Right lobe of liver (tissue), 6 donors: ENCODE measurements around the gene BCKDK. TPM values are rescaled to one million over a fixed set of nuclear protein-coding genes. Genes with fewer than 3 reads are reported as not detected.
A peak's percentile ranks its signal among the peaks of the same experiment; 100 is the strongest.

Source experiments
- ATAC-seq, 4 donors: fragments of 200-7000 bp; cut with Tn5 transposase; one replicate each; pipeline ENCODE4 v1.9.1; 2020; ENCODE audit warnings: mild to moderate bottlenecking in 4 of 4, moderate library complexity in 4 of 4
- DNase-seq, 3 donors: peaks; one replicate each; pipeline ENCODE4 v3.0.0-alpha.2; 2020
- H3K27ac ChIP-seq, 3 donors: fragments of 200-600 bp; one replicate each; pipeline ENCODE4 v1.8.0; 2022
- H3K27me3 ChIP-seq, 2 donors: fragments of 200-600 bp; one replicate each; pipeline ENCODE4 v1.8.0; 2022
- H3K36me3 ChIP-seq, 4 donors: fragments of 200-600 bp; sonication (generic) in 1 of 4; one replicate each; pipeline versions ENCODE4 v1.5.1 to v1.8.0; 2017 to 2022; ENCODE audit warnings: control low read depth in 1 of 4
- H3K4me1 ChIP-seq, 4 donors: fragments of 200-600 bp; sonication (generic) in 1 of 4; one replicate each; pipeline versions ENCODE4 v1.5.1 to v1.8.0; 2017 to 2022; ENCODE audit warnings: control low read depth in 1 of 4
- H3K4me3 ChIP-seq, 3 donors: fragments of 200-600 bp; one replicate each; pipeline ENCODE4 v1.8.0; 2022
- H3K9me3 ChIP-seq, 4 donors: fragments of 200-600 bp; sonication (generic) in 1 of 4; one replicate each; pipeline versions ENCODE4 v1.5.1 to v1.8.0; 2017 to 2022; ENCODE audit warnings: control low read depth in 1 of 4
- POLR2A ChIP-seq: fragments of 450-650 bp; IDR thresholded peaks from one replicate; pipeline ENCODE4 v1.6.1; 2017; ENCODE audit warnings: antibody characterized with exemption, mild to moderate bottlenecking
- WGBS: methylation state at CpG from one replicate; pipeline ENCODE4 v1.1.6; 2018; ENCODE audit warnings: low coverage, low lambda C conversion rate; ENCODE audit not compliant: insufficient coverage; ENCODE audit errors: missing lambda C conversion rate; 5-methylcytosine and 5-hydroxymethylcytosine counted together
- intact Hi-C, 2 donors: fragments of 100-400 bp; cut with DNase I; formaldehyde crosslinking; loops; one replicate each; pipeline versions ENCODE4 v1.11.2 to v1.14.1; 2022
- total RNA-seq, 6 experiments: library from RNA; depleted of rRNA in 2 of 6; stranded (reverse); fragments of >200 nt in 2 of 6; fragmentation: NEBNext Ultra II Directional in 3 of 6; extraction: Animal tissue kit (Norgen Biotek cat#: 25700) in 3 of 6; gene quantifications; one replicate each; pipeline versions ENCODE4 v1.1.0 to v1.2.4, GENCODE V29; 2016 to 2023
- TF ChIP-seq, protein P1 (sequence below), 4 donors: fragments of 200-600 bp in 3 of 4; fragments of 450-650 bp in 1 of 4; IDR thresholded peaks; one replicate each; pipeline versions ENCODE4 v1.5.1 to v1.8.0; 2016 to 2022; ENCODE audit warnings: antibody characterized with exemption in 4 of 4, mild to moderate bottlenecking in 2 of 4
- donor health status: DM: no; HTN: yes; CAD: no.
- donor health status: DM: no; HTN: no; CAD: no.
- donor health status: DM: no; HTN: no; CAD: no.
- donor health status: DM: no; HTN: yes; CAD: no.
- donor health status: DM: no; HTN: yes; CAD: no.

BCKDK gene
- total RNA-seq, 6 experiments from 2014 or later: 34.8 to 61.5 (median 41.8) TPM

DNA sequence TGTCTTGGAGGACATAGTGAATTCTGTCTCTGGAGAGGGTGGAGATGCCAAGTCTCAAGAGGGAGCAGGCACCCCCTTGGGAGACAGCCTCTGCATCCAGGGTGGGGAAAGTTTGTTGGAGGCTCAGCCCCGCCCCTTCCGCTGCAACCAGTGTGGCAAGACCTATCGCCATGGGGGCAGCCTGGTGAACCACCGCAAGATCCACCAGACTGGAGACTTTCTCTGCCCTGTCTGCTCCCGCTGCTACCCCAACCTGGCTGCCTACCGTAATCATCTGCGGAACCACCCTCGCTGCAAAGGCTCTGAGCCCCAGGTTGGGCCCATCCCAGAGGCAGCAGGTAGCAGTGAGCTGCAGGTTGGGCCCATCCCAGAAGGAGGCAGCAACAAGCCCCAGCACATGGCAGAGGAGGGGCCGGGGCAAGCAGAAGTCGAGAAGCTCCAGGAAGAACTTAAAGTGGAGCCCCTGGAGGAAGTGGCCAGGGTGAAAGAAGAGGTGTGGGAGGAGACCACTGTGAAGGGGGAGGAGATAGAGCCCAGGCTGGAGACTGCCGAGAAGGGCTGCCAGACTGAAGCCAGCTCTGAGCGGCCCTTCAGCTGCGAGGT, 28.7 kb upstream of the BCKDK start:
- no peak overlapping the region for H3K27ac ChIP-seq
- no peak overlapping the region for H3K4me3 ChIP-seq
- ATAC-seq (no peak), DNase-seq (no peak)
- H3K27me3 ChIP-seq: no peaks in the 10 kb centered on the region
- peaks cover 0 to 35% (median 6%) of the 10 kb centered on the region in 4 donors for H3K36me3 ChIP-seq
- 83% methylated on average over 4 of the region's 13 CpGs for WGBS
- no peaks in the 10 kb centered on the region for H3K9me3 ChIP-seq
- H3K4me1 ChIP-seq: peaks cover 0 to 7% (median 0%) of the 10 kb centered on the region in 4 donors
- TF ChIP-seq, protein P1, sequence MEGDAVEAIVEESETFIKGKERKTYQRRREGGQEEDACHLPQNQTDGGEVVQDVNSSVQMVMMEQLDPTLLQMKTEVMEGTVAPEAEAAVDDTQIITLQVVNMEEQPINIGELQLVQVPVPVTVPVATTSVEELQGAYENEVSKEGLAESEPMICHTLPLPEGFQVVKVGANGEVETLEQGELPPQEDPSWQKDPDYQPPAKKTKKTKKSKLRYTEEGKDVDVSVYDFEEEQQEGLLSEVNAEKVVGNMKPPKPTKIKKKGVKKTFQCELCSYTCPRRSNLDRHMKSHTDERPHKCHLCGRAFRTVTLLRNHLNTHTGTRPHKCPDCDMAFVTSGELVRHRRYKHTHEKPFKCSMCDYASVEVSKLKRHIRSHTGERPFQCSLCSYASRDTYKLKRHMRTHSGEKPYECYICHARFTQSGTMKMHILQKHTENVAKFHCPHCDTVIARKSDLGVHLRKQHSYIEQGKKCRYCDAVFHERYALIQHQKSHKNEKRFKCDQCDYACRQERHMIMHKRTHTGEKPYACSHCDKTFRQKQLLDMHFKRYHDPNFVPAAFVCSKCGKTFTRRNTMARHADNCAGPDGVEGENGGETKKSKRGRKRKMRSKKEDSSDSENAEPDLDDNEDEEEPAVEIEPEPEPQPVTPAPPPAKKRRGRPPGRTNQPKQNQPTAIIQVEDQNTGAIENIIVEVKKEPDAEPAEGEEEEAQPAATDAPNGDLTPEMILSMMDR (IDR thresholded peaks at IDR 0.05): no peak
- TF ChIP-seq POLR2A: no peak
- intact Hi-C loops: no loop called here

DNA sequence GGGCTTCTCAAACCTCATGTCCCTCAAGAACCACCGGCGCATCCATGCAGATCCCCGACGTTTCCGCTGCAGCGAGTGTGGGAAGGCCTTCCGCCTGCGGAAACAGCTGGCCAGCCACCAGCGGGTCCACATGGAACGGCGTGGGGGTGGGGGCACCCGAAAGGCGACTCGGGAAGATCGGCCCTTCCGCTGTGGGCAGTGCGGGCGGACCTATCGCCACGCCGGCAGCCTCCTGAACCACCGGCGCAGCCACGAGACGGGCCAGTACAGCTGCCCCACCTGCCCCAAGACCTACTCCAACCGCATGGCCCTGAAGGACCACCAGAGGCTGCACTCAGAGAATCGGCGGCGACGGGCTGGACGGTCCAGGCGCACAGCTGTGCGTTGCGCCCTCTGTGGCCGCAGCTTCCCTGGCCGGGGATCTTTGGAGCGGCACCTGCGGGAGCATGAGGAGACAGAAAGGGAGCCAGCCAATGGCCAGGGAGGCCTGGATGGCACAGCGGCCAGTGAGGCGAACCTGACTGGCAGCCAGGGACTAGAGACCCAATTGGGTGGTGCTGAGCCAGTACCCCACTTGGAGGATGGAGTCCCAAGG, 28.1 kb upstream of the BCKDK start:
- no peak for ATAC-seq
- 97% methylated on average over 12 of the region's 40 CpGs for WGBS
- Histone ChIP-seq H3K36me3 (peaks cover 0 to 39% (median 11%) of the 10 kb centered on the region in 4 donors), H3K9me3 (no peaks in the 10 kb centered on the region), H3K4me3 (no peak overlapping the region), H3K4me1 (peaks cover 0 to 3% (median 0%) of the 10 kb centered on the region in 4 donors), H3K27me3 (no peaks in the 10 kb centered on the region), H3K27ac (no peak overlapping the region)
- intact Hi-C loops: loop anchor here in 1 of 2 donors (10.0 kb wide), 1 partner anchor 95 kb away; the partner anchor contains the start of gene HSD3B7
- TF ChIP-seq, protein P1 (IDR thresholded peaks at IDR 0.05): no peak
- TF ChIP-seq POLR2A: no peak
- DNase-seq: peak in 1 of 3 donors; percentile 20

DNA sequence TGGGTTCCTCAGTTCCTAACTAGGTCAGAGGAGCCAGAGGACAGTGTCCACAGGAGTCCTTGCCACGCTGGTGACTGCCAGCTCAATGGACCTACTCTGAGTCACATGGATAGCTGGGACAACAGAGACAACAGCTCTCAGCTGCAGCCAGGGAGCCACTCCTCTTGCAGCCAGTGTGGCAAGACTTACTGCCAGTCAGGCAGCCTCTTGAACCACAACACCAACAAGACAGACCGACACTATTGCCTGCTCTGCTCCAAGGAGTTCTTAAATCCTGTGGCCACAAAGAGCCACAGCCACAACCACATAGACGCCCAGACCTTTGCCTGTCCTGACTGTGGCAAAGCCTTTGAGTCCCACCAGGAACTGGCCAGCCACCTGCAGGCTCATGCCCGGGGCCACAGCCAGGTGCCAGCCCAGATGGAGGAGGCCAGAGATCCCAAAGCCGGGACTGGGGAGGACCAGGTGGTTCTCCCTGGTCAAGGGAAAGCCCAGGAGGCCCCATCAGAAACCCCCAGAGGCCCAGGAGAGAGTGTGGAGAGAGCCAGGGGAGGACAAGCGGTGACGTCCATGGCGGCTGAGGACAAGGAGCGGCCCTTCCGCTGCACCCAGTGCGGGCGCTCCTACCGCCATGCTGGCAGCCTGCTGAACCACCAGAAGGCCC, 27.3 kb upstream of the BCKDK start:
- peak in 1 of 4 donors; percentile 17 for ATAC-seq
- intact Hi-C loops: loop anchor here in 1 of 2 donors (10.0 kb wide), 1 partner anchor 96 kb away; the partner anchor contains the start of gene HSD3B7
- Histone ChIP-seq H3K4me3 (no peak overlapping the region), H3K4me1 (no peaks in the 10 kb centered on the region), H3K27me3 (no peaks in the 10 kb centered on the region), H3K27ac (no peak overlapping the region), H3K9me3 (no peaks in the 10 kb centered on the region), H3K36me3 (peaks cover 0 to 41% (median 14%) of the 10 kb centered on the region in 4 donors)
- no peak for DNase-seq
- WGBS: 60% methylated on average over 1 of the region's 13 CpGs
- TF ChIP-seq POLR2A: no peak
- TF ChIP-seq, protein P1 (IDR thresholded peaks at IDR 0.05): no peak

DNA sequence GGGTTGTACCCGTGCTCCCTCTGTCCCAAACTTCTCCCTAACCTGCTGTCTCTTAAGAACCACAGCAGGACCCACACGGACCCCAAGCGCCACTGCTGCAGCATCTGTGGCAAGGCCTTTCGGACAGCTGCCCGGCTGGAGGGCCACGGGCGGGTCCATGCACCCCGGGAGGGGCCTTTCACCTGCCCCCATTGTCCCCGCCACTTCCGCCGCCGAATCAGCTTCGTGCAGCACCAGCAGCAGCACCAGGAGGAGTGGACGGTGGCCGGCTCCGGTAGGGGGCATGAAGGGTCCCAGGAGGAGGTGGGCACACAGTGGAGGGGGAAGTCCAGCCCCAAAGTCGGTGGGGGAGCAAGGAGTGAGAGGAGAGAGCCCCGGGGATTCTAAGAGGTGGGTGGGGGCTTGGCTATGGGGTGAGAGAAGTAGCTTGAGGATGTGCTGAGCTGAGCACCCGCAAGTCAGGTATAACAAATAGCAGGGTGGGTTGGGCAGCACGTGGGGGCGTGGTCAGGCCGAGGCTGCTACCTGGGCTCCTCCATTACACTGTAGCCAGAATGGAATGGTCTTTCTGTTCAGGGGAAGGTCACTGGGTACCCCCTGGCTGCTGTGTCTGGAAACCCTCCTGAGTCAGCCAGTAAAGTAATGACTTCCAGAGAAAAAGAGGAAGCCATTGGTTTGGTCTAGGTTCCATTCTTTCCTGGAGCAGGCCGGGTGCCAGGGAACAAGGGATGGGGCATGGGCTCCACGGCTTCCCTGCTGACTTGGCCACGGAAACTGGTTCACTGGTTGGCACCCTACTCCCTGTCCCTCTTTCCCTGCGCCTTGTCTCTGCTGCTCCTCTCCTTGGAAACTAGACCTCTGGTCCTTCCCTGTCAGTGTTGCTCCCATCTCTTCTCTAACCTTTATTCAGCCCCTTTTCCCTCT, 26.5 kb upstream of the BCKDK start:
- intact Hi-C loops: loop anchor here in 1 of 2 donors (10.0 kb wide), 1 partner anchor 97 kb away; the partner anchor contains the start of gene HSD3B7
- TF ChIP-seq POLR2A: no peak
- TF ChIP-seq, protein P1 (IDR thresholded peaks at IDR 0.05): no peak
- ATAC-seq (peak in 1 of 4 donors; percentile 11), DNase-seq (peak in 1 of 3 donors; percentile 20)
- Histone ChIP-seq H3K27ac (no peak overlapping the region), H3K4me3 (no peak overlapping the region), H3K4me1 (no peaks in the 10 kb centered on the region), H3K27me3 (no peaks in the 10 kb centered on the region), H3K9me3 (no peaks in the 10 kb centered on the region), H3K36me3 (peaks cover 0 to 40% (median 16%) of the 10 kb centered on the region in 4 donors)
- whole genome bisulfite sequencing: 78% methylated on average over 11 of the region's 26 CpGs
